Stimulated activated CD4-positive, alpha-beta T cell treated with anti-CD3 and anti-CD28 coated beads, TNF-alpha, amount 100 ng/mL, for 1 hour (primary cell): ENCODE results near the gene SHANK3.
"Not testable (repeated sequence)": the region's sequence is repeated elsewhere in the genome, so short reads cannot be mapped to it uniquely, and the experiment has no call there.

Experiments
- DNase-seq, 3 donors: peaks; one replicate each; pipeline ENCODE4 v3.0.0-alpha.2; 2020; ENCODE audit warnings: low read depth in 3 of 3, low spot score in 1 of 3

The SHANK3 gene

GRCh38 chr22:50672471-50673230 lies at the start of gene SHANK3:
SHANK3 (plus strand) TSS chr22:50672823.
- DNase-seq = no peak

DNA sequence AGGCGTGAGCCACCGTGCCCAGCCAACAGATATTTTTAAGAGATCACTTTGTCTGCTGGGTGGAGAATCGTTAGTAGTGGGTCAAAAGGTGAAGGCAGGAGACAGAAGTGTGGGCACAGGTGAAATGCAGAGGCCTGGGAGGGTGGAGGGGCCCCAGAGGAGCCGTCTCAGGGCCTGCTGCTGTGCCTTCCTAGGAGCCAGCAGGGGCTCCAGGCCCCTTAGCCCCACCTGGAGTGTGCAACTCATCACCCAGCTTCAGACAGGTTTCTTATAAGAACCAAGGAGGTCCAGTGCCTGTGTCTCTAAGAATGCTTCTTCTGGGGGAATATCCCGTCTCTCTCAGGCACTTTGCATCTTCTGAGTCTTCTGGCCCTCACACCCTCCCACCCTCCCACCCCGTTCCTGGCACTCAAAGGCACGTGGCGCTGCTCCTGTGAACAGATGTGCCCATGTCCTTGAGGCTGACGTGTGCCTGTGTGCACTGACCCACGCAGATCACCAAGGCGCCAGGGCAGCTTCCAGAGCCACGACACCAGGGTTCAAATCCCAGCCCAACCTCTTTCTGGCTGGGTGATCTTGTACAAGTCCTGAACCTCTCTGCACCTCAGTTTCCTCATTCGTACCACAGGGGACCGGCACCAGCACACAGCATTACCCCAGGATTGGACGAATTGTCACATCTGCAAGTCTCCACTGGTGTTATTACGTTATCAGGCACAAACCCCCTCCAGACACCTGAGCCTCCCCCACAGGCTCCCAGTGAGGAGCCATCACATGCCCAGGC lies 48.1 kb upstream of the SHANK3 start:
- no peak for DNase-seq

DNA sequence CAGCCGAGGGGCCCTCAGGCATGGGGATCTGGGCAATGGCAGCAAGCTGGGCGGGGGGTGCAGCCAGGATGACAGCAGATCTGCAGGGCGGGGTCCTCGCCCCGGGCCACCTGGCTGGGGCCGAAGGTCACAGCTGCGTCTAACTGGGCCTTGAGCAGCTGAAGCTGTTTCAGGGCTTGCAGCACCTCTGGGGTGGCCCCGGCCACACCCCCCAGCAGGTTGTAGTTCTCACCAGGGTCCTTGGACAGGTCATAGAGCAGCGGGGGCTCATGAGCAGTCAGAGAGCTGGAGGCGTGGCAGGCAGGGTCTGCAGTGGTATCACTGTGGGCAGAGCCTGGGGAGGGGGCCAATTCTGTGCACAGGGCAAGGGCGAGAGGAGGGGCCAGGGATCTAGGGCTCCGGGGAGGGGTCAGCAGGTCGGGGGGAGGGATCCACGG lies 47.5 kb upstream of the SHANK3 start:
- no peak for DNase-seq

DNA sequence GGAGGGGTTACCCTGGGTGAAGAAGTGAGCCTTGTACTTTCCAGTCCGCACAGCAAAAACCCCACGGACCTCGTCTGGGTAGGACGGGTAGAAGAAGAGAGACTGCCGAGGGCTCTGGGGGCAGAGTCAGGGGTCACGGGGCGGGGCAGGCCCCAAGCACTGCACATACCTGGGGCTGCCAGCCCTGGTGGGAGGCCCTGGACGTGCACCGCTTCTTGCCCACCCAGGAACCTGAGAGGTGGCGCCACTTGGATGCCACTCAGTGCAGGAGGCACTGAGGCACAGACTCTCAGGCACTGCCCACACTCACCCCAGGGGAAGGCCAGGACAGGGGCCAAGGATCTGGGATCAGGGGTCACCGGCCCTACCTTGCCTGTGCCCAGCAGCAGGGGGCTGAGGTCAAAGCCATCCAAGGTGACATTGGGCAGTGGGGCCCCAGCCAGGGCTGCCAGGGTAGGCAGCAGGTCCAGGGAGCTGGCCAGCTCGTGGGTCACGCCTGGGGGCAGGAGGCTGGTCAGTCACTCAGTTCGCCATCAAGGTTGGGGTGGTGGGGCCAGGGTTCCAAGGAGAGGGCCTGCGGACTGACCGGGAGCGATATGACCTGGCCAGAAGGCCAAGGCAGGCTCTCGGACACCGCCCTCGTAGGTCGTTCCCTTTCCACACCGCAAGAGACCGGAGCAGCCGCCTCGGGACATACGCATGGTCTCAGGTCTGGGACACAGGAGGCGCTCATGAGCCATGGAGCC lies 46.9 kb upstream of the SHANK3 start:
- DNase-seq = no peak

- DNase-seq = no peak
Observed at GRCh38 chr22:50626314-50626849, 46.2 kb upstream of the SHANK3 start.

- DNase-seq = no peak
Observed at GRCh38 chr22:50626850-50627641, 45.6 kb upstream of the SHANK3 start.

GRCh38 chr22:50627642-50628542 lies 44.7 kb upstream of the SHANK3 start, which contains the start of gene ARSA:
ARSA (minus strand) TSS chr22:50628152; CDS start chr22:50627779, 373 bp downstream.
- peak; percentile 43 to 59 (median 54) for DNase-seq

GRCh38 chr22:50628543-50629134 lies 44.0 kb upstream of the SHANK3 start:
- DNase-seq = no peak

DNA sequence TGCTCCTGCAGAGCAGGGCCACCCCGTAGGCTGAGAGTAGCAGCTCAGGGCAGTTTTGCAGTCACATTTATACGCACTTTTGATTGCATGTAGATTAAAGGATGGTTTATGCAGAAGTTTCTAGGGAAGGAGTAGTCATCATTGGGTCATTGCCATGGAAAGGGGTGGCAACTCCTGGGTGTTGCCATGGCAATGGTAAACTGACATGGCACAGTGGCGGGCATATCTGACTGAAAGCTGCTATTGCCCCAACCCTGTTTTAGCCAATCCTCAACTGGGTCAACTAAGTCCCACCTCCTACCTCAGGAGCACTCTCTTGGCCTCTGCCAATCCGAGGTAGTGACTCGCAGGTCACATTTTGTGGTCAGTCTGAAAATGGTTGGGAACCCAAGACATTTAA lies 42.2 kb upstream of the SHANK3 start:
- no peak for DNase-seq

DNA sequence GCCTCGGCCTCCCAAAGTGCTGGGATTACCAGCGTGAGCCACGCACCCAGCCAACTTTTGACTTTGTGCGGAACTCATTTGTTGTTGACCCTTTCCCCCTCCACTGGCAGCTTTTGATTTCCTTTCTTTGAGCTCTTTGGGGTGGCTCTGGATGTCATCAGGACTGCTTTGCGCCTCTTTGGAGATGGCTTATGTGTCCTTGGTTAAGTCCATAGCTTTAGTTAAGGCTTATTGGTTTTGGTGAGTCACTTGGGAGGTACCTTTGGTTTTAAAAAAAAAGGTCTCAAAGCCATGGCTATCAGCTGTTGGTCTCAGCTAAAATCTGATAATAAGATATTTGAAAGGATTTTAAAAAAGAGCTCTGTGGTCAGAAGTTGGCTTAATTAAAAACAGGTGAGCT lies 39.5 kb upstream of the SHANK3 start:
- no peak for DNase-seq

- no peak for DNase-seq
Observed at GRCh38 chr22:50633771-50634170, 38.9 kb upstream of the SHANK3 start.

- no peak for DNase-seq
Observed at GRCh38 chr22:50635591-50635990, 37.0 kb upstream of the SHANK3 start.

- DNase-seq = not testable (repeated sequence)
Observed at GRCh38 chr22:50640296-50640695, 32.3 kb upstream of the SHANK3 start.

GRCh38 chr22:50640857-50641647 lies 31.6 kb upstream of the SHANK3 start:
- no peak for DNase-seq

DNA sequence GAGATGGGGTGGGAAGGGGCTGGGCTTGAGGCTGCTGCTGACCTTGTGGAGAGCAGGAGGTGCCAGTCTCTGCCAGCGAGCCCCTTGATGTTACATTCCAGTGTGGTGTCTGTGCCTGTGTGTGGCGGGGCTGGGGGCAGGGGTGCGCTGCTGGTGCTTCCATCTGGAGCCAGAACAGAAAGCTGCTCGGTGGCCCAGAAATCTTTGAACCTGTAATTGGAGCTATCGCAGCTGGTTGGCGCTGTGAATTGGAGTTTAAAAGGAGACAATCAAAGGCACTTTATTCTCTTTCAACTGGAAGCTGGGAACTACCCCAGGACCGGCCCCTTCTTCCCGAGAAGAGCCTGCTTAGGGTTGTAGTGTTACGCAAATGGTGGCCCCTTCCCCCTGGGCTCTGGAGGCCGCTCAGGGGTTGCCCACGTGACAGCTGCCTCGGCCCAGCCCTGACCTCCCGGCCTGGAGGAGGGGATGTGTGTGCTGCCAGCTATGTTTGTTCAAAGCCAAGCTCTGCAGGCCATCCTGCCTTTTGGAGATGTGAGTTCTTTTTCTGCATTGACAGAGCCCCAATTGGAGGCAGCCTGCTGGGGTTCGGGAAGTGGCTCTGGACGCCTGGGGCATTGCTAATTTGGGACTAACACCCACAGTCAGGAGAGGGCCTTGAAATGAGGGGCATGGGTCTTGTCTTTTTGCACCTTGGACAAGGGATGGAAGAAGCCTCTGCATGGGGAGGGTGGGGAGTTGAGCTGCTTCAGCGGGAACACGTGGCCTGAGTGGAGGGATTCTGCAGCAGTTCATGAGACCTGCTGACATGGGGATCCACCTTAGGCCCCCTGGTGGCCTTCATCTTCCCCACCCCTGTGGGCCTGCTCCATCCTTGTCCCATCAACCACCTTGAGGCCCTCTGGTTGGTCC lies 30.7 kb upstream of the SHANK3 start:
- DNase-seq = no peak

DNA sequence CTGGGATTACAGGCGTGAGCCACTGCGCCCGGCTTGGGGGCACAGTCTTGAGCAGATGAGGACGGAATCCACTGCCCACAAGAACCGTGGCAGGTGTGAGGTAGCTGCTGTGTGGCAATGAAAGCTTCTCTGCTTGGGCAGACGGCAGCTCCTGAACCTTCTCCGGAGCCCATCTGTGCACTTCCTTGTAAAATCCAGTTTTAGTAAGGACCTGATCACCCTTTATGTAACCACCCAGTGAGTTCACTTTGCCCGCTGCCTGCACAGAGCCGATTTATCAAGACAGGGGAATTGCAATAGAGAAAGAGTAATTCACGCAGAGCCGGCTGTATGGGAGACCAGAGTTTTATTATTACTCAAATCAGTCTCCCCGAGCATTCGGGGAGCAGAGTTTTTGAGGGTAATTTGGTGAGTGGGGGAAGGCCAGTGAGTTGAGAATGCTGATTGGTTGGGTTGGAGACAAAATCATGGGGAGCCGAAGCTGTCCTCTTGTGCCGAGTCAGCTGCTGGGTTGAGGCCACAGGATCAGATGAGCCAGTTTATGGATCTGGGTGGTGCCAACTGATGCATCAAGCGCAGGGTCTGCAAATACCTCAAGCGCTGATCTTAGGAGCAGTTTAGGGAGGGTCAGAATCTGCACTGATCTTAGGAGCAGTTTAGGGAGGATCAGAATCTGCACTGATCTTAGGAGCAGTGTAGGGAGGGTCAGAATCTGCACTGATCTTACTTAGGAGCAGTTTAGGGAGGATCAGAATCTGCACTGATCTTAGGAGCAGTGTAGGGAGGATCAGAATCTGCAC lies 29.4 kb upstream of the SHANK3 start:
- not testable (repeated sequence) for DNase-seq

DNA sequence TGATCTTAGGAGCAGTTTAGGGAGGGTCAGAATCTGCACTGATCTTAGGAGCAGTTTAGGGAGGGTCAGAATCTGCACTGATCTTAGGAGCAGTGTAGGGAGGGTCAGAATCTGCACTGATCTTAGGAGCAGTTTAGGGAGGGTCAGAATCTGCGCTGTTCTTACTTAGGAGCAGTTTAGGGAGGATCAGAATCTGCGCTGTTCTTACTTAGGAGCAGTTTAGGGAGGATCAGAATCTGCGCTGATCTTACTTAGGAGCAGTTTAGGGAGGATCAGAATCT lies 28.9 kb upstream of the SHANK3 start:
- DNase-seq = not testable (repeated sequence)
